GM10266 (cell line): ENCODE results near the gene LIPM.

Experiments used
- DNase-seq: peaks from one replicate; pipeline ENCODE4 v3.0.0; 2012; ENCODE audit errors: extremely low spot score
- CTCF ChIP-seq: IDR thresholded peaks from 2 replicates; pipeline ENCODE4 v1.5.1; 2012; ENCODE audit warnings: mild to moderate bottlenecking, low read depth; ENCODE audit not compliant: control insufficient read depth, insufficient read depth; ENCODE audit errors: missing control alignments

LIPM gene

GRCh38 chr10:88787463-88787862 lies 15.1 kb upstream of the LIPM start:
- no peak for DNase-seq
- TF ChIP-seq CTCF = no peak

- no peak for DNase-seq
- no peak for TF ChIP-seq CTCF
Measured at GRCh38 chr10:88788924-88789323, 13.6 kb upstream of the LIPM start.

- TF ChIP-seq CTCF = peak; percentile 43
- DNase-seq = peak; percentile 16
Measured at GRCh38 chr10:88791924-88792323, 10.6 kb upstream of the LIPM start.

GRCh38 chr10:88792661-88793060 lies 9.9 kb upstream of the LIPM start:
- TF ChIP-seq CTCF = no peak
- DNase-seq = no peak

- TF ChIP-seq CTCF = no peak
Measured at GRCh38 chr10:88793712-88794299, 8.7 kb upstream of the LIPM start.

GRCh38 chr10:88794731-88795130 lies 7.8 kb upstream of the LIPM start:
- no peak for TF ChIP-seq CTCF
- no peak for DNase-seq

More at GRCh38 chr10:88793712-88794299, 8.7 kb upstream of the LIPM start:
- peak; percentile 29 for DNase-seq

- no peak for DNase-seq
- TF ChIP-seq CTCF = no peak
Measured at GRCh38 chr10:88800152-88801125, 2.1 kb upstream of the LIPM start.
